GM19043 (cell line): ENCODE results near the gene PCSK7.
A peak's percentile ranks its signal among the peaks of the same experiment; 100 is the strongest.

Source experiments
- ATAC-seq: cut with Tn5 transposase; IDR thresholded peaks from one replicate; pipeline ENCODE4 v1.9.1; 2021; ENCODE audit warnings: low read depth; ENCODE audit not compliant: unreplicated experiment

Gene PCSK7

DNA sequence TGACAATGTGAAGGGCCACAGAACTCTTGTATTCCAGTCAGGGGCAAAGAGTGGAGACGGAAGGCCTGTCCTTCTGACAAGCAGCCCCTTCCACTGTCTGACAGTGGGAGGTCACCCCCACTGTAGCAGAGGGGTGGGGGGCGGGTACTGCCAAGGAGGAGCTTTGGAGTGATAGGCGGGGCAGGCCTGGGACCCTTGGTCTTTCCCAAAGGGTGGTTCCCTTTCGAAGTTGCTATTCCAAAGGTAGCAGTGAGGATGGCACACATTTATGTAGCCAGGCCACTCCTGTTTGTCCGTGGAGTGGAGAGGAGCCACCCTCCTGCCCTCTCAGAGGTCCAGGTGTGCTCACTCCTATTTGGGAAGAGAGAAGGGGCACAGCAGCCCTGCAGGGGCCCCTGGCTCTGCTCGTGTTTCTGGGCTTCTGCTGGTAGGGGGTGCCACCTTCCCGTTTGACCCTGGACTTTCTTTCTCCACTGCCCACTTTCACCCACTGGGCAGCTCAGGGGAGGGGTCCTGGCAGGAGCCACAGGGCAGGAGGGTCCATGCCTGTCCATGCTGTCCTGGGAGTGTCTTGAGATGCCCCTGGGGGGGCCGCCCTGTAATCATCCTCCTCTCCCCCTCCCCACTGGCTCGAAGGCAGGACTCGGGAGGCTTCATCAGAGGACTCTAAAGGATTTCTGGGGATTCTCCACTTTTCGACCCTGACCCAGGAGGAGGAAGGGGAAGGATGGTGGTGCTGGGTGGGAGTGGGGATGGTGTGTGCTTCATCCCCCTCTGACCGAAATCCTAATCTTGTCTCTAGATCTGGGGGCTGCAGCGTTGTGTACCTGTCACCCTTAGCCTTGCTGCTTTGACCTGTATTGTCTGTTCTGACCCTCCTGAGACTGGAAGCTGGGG, 31.7 kb downstream of the PCSK7 start:
- no peak for ATAC-seq

DNA sequence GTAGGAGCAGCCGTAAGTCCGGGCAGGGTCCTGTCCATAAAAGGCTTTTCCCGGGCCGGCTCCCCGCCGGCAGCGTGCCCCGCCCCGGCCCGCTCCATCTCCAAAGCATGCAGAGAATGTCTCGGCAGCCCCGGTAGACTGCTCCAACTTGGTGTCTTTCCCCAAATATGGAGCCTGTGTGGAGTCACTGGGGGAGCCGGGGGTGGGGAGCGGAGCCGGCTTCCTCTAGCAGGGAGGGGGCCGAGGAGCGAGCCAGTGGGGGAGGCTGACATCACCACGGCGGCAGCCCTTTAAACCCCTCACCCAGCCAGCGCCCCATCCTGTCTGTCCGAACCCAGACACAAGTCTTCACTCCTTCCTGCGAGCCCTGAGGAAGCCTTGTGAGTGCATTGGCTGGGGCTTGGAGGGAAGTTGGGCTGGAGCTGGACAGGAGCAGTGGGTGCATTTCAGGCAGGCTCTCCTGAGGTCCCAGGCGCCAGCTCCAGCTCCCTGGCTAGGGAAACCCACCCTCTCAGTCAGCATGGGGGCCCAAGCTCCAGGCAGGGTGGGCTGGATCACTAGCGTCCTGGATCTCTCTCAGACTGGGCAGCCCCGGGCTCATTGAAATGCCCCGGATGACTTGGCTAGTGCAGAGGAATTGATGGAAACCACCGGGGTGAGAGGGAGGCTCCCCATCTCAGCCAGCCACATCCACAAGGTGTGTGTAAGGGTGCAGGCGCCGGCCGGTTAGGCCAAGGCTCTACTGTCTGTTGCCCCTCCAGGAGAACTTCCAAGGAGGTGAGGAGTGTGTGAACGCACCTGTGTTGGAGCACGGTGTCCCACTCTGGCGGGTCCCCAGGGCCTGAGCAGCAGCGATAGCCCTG, 32.6 kb downstream of the PCSK7 start, which contains the start of gene TAGLN:
TAGLN (plus strand) TSS at position 318 of the 863 bp plus-strand sequence. CDS start 3,644 bp downstream, outside the sequence.
- ATAC-seq = no peak

DNA sequence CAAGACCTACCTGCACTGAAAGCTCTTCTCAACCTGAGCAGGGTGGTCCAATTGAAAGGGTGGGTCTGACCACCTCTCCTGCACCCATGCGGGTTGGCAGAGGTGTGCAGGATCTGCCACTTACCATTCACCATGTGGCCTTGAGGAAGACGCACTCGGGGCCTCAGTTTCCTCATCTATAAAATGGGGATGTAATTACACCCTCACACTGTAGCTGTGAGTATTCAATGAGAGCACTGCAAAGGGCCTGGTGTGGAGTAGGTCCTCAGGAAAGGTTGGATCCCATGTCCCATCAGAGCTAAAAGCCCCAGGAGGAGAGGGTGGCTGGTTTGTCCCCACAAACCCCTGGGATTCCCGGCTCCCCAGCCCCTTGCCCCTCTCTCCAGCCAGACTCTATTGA, 33.3 kb downstream of the PCSK7 start:
- ATAC-seq = no peak

DNA sequence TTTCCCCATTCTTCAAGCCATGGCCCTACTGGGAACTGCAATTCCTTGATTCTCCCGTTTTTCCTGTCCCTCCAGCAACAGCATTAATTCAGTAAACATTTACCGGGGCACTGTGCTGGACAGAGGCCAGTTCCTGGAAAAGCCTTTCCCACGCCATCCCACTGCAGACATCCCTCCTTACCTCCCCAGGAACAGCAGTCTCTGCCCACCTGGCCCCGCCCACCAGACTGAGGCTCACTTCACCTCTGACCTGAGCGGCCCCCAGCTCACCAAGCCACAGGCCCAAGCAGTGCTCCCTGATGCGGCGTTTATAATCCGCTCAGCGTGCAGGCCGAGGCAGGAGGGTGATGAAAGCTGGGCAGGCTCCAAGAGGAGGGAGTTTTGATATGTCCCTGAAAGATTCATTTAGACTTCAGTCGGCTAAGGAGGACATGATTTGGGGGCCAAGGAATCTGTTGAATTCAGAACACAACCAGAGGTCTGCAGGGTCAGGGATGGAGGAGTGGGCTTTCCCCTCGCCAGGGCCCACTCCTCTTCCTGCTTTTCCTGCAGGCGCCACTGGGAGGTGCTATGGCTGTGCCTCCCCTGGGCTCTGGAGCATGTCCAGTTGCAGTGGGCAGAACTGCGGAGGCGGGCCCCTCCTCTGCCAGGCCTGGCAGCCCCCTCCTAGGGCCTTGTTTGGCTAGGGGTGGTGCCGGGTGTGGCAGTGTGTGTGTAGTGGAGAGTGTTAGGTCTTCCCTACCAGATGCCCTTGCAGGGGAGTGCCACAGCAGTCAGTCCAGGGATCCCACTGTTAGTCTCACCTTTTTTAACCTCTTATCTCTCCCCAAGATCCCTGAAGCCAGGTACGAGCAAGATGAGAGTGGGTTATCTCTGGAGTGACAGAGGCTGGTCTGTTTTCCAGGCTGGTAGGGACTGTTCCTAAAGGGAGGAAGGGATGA, 34.1 kb downstream of the PCSK7 start:
- no peak for ATAC-seq

DNA sequence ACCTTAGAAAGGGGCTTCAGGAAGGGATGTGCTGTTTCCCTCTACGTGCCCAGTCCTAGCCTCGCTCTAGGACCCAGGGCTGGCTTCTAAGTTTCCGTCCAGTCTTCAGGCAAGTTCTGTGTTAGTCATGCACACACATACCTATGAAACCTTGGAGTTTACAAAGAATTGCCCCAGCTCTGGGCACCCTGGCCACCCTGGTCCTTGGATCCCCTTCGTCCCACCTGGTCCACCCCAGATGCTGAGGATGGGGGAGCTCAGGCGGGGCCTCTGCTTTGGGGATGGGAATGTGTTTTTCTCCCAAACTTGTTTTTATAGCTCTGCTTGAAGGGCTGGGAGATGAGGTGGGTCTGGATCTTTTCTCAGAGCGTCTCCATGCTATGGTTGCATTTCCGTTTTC, 34.9 kb downstream of the PCSK7 start:
- ATAC-seq = no peak

DNA sequence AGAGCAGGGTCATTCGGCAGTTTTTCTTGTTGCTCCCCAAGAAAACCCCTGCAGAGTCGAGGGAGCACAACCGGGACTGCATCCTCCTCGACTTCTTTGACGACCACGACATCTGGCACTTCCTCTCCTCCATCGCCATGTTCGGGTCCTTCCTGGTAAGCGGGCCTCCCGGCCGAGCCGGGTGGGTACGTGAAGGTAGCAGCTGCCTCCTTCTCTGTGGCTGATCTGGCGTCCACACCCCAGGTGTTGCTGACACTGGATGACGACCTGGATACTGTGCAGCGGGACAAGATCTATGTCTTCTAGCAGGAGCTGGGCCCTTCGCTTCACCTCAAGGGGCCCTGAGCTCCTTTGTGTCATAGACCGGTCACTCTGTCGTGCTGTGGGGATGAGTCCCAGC, 36.1 kb downstream of the PCSK7 start:
- no peak for ATAC-seq

DNA sequence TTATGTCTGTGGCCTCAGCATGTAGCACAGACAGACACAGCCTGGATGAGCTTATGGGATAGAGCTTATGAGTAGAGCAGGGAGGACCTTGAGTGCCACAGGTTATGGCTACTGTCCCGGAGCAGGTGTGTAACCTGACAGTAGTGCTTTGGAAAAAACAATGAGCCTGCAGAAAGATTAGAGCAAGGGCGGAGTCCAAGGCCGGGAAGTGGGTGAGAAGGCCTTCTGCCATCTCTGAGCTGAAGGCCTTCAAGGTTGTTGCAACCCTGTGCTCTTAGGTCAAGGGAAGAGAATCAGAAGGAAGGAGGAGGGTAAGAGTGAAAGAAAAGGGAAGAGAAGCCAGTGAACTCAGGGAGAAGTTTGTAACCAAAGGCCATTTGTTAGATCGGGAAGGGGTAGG, 36.6 kb downstream of the PCSK7 start:
- ATAC-seq = no peak

DNA sequence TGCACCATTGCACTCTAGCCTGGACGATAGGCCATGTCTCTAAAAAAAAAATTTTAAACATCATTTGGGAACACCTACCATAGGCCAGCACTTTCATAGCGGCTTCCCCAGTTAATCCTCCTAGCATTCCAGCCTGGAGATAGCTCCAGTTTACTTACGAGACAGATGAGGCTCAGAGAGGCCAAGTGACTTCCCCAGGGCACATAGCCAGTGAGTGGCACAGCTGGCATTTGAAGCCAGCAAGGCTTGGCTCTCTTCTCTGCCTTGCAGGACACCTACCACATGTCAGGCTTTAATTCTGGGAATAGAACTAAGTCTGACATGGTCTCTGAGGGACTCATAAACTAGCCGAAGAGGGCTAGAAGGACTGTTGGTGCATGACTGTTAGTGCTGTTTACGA, 37.6 kb downstream of the PCSK7 start:
- no peak for ATAC-seq

DNA sequence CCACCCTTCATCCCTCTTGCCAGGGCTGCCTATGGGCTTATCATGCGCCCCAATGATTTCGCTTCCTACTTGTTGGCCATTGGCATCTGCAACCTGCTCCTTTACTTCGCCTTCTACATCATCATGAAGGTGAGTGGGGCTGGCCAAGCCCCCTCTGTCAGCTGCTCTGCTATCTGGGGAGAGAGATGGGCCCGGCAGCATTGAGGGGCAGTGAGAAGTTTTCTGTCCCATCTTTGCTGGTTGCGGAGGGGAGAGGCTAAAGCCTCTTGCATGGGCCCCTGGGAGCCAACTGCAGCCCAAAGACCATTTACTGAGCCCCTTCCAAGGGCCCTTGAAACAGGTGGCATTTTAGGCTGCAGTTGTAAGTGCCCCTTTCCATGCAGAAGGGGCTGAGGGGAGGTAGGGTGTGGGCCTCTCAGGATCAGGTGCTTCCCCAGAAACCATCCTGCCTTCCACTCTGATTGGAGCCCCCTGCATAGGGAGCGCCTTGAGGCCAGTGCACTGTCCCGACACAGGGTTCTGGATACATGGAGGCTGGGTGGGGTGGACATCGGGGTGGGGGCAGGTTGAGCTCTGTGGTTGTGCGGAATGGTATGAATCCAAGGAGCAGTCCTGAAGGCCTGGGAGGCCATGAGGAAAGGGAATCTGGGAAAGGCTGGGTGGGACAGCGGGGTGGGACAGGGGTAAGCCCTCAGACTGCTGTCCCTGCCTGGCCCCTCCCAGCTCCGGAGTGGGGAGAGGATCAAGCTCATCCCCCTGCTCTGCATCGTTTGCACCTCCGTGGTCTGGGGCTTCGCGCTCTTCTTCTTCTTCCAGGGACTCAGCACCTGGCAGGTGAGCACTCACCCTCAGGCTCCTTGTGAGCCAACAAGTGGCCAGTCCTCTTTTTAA, 38.5 kb downstream of the PCSK7 start:
- no peak for ATAC-seq

DNA sequence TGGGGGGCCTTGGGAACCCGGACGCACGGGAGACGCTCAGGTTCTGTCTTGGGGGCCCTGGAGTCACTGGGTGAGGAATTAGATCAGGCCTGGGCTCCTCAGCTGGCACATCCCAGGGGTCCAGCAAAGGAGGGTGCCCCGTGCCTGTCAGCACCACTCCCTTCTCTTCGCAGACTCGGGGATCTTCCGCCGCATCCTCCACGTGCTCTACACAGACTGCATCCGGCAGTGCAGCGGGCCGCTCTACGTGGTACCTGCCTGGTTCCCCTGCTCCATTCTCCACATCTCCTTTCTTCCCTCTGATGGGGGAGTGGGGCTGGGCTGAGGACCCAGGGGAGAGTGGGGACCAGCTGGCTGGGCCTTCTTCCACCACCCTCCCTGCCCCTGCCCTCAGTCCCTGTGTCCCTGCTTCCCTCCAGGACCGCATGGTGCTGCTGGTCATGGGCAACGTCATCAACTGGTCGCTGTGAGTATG, 39.4 kb downstream of the PCSK7 start:
- ATAC-seq = no peak

DNA sequence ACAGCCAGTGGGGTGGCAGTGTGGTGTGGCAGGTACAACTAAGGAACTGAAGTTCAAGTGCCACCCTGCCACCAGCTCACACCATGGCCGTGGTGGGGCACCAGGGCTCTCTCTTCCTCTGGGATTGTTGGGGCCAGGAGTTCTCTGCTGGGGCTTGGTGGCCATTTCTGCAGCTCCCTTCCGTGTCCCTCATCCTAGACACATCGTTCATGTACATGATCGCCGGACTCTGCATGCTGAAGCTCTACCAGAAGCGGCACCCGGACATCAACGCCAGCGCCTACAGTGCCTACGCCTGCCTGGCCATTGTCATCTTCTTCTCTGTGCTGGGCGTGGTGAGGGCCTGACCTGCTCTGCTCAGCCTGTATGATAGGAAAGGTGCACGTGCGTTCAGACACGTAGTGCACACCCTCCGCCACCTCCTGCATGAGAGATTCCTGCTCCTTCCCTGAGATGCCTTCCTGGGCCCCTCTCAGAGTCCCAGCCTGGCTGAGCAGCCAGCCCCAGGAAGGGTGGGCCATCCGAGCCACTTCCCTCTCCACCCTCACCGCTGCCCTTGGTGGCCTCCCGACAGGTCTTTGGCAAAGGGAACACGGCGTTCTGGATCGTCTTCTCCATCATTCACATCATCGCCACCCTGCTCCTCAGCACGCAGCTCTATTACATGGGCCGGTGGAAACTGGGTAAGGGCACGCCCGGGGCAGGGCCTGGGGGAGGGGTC, 40.0 kb downstream of the PCSK7 start:
- ATAC-seq = no peak

DNA sequence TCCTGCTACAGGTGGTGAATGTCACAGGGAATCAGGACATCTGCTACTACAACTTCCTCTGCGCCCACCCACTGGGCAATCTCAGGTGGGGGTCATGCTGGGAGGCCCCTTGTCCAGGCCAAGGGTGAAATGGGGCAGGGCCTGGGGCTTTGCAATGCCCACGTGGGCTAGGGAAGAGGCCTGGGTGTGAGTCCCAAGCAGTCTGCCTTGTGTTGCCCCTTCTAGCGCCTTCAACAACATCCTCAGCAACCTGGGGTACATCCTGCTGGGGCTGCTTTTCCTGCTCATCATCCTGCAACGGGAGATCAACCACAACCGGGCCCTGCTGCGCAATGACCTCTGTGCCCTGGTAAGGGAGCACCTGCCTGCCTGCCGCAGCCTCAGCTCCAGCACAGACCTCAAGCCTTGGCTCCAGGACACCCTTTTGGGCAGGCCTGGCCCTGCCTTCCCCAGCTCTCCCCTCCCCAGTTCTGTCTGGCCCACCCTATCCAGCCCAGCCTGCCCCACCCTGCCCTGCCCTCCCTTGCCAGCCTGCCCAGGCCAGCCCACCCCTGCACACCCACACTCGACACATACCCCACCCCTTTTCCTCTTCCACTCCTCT, 41.8 kb downstream of the PCSK7 start:
- no peak for ATAC-seq

DNA sequence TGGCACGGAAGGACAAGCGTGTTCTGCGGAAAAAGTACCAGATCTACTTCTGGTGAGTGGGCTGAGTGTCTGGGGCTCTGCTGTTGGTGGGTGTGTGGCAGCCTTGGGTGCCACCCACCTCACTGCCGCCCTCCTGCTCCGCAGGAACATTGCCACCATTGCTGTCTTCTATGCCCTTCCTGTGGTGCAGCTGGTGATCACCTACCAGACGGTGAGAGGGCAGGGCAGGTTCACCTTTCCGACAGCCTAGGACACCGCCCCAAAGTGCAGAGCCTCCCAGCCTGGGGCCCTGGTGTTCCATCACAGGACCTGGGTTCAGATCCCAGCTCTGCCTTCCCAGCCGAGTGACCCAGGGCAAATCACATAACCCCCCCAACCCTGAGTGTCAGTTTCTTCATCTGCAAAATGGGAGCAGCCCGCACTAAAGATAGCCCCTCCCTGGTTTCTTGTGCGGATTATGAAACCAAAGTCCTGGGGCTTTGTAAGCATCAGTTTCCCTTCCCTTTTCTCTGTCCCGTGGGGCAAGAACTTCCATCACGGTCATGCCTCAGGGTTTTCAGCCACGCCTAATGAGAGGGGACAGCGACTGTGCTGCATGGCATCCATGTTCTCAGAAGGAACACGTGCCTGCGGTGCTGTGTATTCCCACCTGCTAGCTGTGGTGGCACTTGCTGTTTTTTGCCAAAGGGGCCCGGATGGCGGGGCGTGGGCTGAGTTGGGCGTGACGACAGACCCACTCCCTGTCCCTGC, 42.5 kb downstream of the PCSK7 start:
- ATAC-seq = peak; percentile 61

DNA sequence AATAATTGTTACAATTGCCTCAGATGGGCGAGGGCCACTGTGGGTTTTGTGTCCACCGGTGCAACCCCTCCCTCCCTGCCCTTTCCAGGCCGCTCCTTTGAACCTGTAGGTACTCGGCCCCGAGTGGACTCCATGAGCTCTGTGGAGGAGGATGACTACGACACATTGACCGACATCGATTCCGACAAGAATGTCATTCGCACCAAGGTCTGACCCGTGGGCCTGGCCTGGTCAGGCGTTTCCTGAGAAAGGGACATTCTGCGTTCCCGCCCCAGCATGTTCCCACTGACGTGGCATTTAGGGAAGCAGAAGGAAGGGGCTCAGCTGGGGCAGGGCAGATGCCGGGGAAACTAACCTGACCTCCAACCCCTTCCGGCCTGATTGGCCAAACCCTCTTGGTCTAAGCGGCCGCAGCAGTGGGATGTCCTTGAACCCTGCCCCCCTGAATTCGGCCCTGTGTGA, 43.2 kb downstream of the PCSK7 start:
- no peak for ATAC-seq

DNA sequence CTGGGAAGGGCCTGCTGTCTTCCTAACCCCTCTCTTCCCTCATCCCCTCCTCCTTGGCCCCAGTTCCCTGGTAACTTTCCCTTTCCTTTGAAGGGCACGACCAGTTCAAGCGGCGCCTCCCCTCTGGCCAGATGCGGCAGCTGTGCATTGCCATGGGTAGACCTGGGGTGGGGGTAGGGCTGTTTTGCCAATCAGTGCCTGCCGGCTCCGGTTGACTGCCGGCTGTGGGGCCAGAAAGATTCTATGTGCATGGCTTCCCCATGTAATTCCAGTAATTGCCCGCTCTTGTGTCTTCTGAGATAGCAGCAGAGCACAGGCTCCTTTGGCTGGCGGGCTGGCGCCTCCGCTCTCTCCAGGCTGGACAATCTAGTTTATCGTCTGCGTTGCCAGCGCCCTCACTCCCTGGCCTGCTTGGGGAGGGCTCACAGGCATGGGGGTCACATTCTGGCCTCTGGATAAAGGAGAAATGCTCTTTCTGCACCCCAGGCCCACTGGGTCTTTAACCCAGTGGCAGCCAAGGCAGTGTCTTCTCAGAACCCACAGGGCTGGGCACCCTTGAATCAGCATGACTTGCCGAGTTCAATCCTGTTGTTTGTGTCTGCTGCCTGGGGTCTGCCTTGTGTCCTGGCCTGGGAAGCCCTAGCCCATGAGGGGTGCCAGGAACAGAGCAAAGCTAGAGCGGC, 43.9 kb downstream of the PCSK7 start:
- no peak for ATAC-seq

DNA sequence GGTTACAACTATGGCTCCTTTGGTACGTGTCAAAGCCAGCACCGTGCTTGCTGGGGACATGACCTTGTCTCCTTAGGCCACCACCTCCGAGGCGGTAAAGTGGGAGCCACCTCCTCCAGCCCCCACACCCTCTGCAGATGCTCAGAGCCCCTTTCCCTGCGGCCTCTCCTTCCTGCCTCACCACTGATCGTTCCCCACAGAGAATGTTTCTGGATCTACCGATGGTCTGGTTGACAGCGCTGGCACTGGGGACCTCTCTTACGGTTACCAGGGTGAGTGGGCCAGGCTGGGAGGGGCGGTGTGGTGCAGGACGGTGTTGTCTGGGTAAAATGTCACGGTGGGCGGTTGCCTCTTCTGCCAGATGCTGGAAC, 44.5 kb downstream of the PCSK7 start:
- ATAC-seq = no peak

DNA sequence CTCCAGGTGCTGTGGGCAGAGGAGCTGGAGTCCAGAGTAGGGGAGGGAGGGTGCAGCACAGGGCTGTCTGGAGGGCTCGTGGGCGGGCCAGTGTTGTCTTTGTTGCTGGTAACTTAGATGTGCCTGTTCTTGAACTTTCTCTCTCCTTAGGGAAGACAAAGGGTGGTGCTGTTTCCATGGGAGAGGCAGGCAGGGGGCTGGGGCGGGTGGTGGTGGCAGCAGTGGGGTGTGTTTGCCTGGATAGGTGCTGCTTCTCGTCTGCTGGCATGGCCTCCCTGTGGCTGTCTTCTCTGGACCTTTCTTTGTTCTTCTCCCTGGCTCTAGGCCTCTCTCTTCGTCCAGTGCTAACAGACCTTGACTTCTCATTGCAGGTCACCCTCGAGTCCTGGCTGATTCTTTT, 44.9 kb downstream of the PCSK7 start:
- no peak for ATAC-seq
